H9 (cell line): ENCODE measurements around the gene CCDC91. TPM values are rescaled to one million over a fixed set of nuclear protein-coding genes. Genes with fewer than 3 reads are reported as not detected.
A peak's percentile ranks its signal among the peaks of the same experiment; 100 is the strongest.
"Not testable (repeated sequence)": the region's sequence is repeated elsewhere in the genome, so short reads cannot be mapped to it uniquely, and the experiment has no call there.

Source experiments
- DNase-seq: peaks from one replicate; pipeline ENCODE4 v3.0.0-alpha.2; 2017
- H2AFZ ChIP-seq: one replicate; pipeline ENCODE4 v1.6.1; 2013; ENCODE audit warnings: mild to moderate bottlenecking, low read length, control low read depth, moderate library complexity
- H2AK5ac ChIP-seq: 2 replicates; pipeline ENCODE4 v1.6.1; 2013; ENCODE audit warnings: low read length, control low read depth, mixed read lengths; ENCODE audit not compliant: insufficient read length
- H2BK120ac ChIP-seq: one replicate; pipeline ENCODE4 v1.6.1; 2013; ENCODE audit warnings: low read depth, mild to moderate bottlenecking, low read length, control low read depth, inconsistent platforms; ENCODE audit not compliant: poor library complexity, severe bottlenecking
- H2BK12ac ChIP-seq: 2 replicates; pipeline ENCODE4 v1.6.1; 2013; ENCODE audit warnings: low read length, control low read depth, mixed read lengths, low read depth; ENCODE audit not compliant: insufficient read length
- H2BK15ac ChIP-seq: 2 replicates; pipeline ENCODE4 v1.6.1; 2013; ENCODE audit warnings: low read depth, low read length, control low read depth
- H2BK20ac ChIP-seq: one replicate; pipeline ENCODE4 v1.6.1; 2013; ENCODE audit warnings: low read depth, mild to moderate bottlenecking, low read length, control low read depth, inconsistent platforms; ENCODE audit not compliant: poor library complexity, severe bottlenecking
- H2BK5ac ChIP-seq: 2 replicates; pipeline ENCODE4 v1.6.1; 2013; ENCODE audit warnings: low read length, control low read depth, mixed read lengths; ENCODE audit not compliant: insufficient read length
- H3K14ac ChIP-seq: 2 replicates; pipeline ENCODE4 v1.6.1; 2013; ENCODE audit warnings: low read length, control low read depth; ENCODE audit not compliant: insufficient read depth
- H3K18ac ChIP-seq: 2 replicates; pipeline ENCODE4 v1.6.1; 2013; ENCODE audit warnings: low read depth, mild to moderate bottlenecking, mixed read lengths, low read length, control low read depth; ENCODE audit not compliant: insufficient read length
- H3K23ac ChIP-seq: 2 replicates; pipeline ENCODE4 v1.6.1; 2013; ENCODE audit warnings: low read length, control low read depth, mixed read lengths, low read depth; ENCODE audit not compliant: insufficient read length
- H3K23me2 ChIP-seq: 2 replicates; pipeline ENCODE4 v1.6.1; 2013; ENCODE audit warnings: low read depth, mild to moderate bottlenecking, mixed read lengths, low read length, control low read depth; ENCODE audit not compliant: insufficient read length, poor library complexity, severe bottlenecking
- H3K27ac ChIP-seq: 2 replicates; pipeline ENCODE4 v1.5.1; 2013; ENCODE audit warnings: low read length, control low read depth, mixed read lengths, low read depth; ENCODE audit not compliant: insufficient read length
- H3K27me3 ChIP-seq: 2 replicates; pipeline ENCODE4 v1.6.1; 2013; ENCODE audit warnings: low read length, control low read depth, inconsistent platforms; ENCODE audit not compliant: insufficient read depth
- H3K4ac ChIP-seq: 2 replicates; pipeline ENCODE4 v1.6.1; 2013; ENCODE audit warnings: low read depth, mild to moderate bottlenecking, control low read depth, inconsistent platforms, low read length, moderate library complexity
- H3K4me1 ChIP-seq: 2 replicates; pipeline ENCODE4 v1.6.1; 2013; ENCODE audit warnings: low read length, control low read depth, inconsistent platforms; ENCODE audit not compliant: insufficient read depth
- H3K4me2 ChIP-seq: 2 replicates; pipeline ENCODE4 v1.6.1; 2013; ENCODE audit warnings: low read length, control low read depth, mixed read lengths; ENCODE audit not compliant: insufficient read length, insufficient read depth
- H3K56ac ChIP-seq: 2 replicates; pipeline ENCODE4 v1.6.1; 2013; ENCODE audit warnings: low read depth, mild to moderate bottlenecking, mixed read lengths, low read length, control low read depth; ENCODE audit not compliant: insufficient read length
- H3K79me1 ChIP-seq: 2 replicates; pipeline ENCODE4 v1.6.1; 2013; ENCODE audit warnings: low read depth, mild to moderate bottlenecking, moderate library complexity, low read length, control low read depth, inconsistent platforms; ENCODE audit not compliant: insufficient read depth, poor library complexity, severe bottlenecking
- H3K79me2 ChIP-seq: 2 replicates; pipeline ENCODE4 v1.6.1; 2013; ENCODE audit warnings: low read length, control low read depth, inconsistent platforms; ENCODE audit not compliant: insufficient read depth
- H3K9ac ChIP-seq: 2 replicates; pipeline ENCODE4 v1.6.1; 2013; ENCODE audit warnings: low read length, control low read depth, mixed read lengths; ENCODE audit not compliant: insufficient read length; ENCODE audit errors: extremely low read depth
- H3K9me3 ChIP-seq: one replicate; pipeline ENCODE4 v1.6.1; 2013; ENCODE audit warnings: low read depth, low read length, inconsistent platforms; ENCODE audit not compliant: control insufficient read depth
- H3T11ph ChIP-seq: one replicate; pipeline ENCODE4 v1.6.1; 2013; ENCODE audit warnings: mild to moderate bottlenecking, low read length, control low read depth, inconsistent platforms
- H4K20me1 ChIP-seq: one replicate; pipeline ENCODE4 v1.6.1; 2013; ENCODE audit not compliant: control insufficient read depth, insufficient read length, insufficient read depth
- H4K5ac ChIP-seq: 2 replicates; pipeline ENCODE4 v1.6.1; 2013; ENCODE audit warnings: low read depth, mild to moderate bottlenecking, mixed read lengths, low read length, control low read depth; ENCODE audit not compliant: insufficient read length
- H4K8ac ChIP-seq: replicated peaks from 2 replicates; pipeline ENCODE4 v1.6.1; 2013; ENCODE audit warnings: low read length, control low read depth, mixed read lengths, low read depth; ENCODE audit not compliant: insufficient read length
- H4K91ac ChIP-seq: 2 replicates; pipeline ENCODE4 v1.6.1; 2013; ENCODE audit warnings: low read depth, mild to moderate bottlenecking, moderate library complexity, mixed read lengths, low read length, control low read depth; ENCODE audit not compliant: insufficient read length
- H3K27ac Mint-ChIP-seq, 3 experiments: 2 replicates in 2 of 3; 3 replicates in 1 of 3; pipeline ENCODE4 v1.8.0; 2020 to 2021; ENCODE audit warnings: mixed read lengths in 3 of 3, mild to moderate bottlenecking in 1 of 3, moderate library complexity in 1 of 3
- H3K27me3 Mint-ChIP-seq: 2 replicates; pipeline ENCODE4 v1.8.0; 2021; ENCODE audit warnings: low read depth, mild to moderate bottlenecking, moderate library complexity, mixed read lengths
- H3K36me3 Mint-ChIP-seq, 3 experiments: 2 replicates in 2 of 3; 3 replicates in 1 of 3; pipeline ENCODE4 v1.8.0; 2020 to 2021; ENCODE audit warnings: low read depth in 3 of 3, mixed read lengths in 3 of 3; ENCODE audit not compliant: insufficient read depth in 1 of 3
- H3K4me1 Mint-ChIP-seq, 2 experiments: 2 replicates each; pipeline ENCODE4 v1.8.0; 2020; ENCODE audit warnings: mixed read lengths in 2 of 2
- H3K4me3 Mint-ChIP-seq, 2 experiments: 2 replicates in 1 of 2; 3 replicates in 1 of 2; pipeline ENCODE4 v1.8.0; 2020 to 2021; ENCODE audit warnings: mild to moderate bottlenecking in 2 of 2, mixed read lengths in 2 of 2, moderate library complexity in 1 of 2
- H3K9me3 Mint-ChIP-seq, 2 experiments: 2 replicates in 1 of 2; 3 replicates in 1 of 2; pipeline ENCODE4 v1.8.0; 2020; ENCODE audit warnings: mild to moderate bottlenecking in 2 of 2, mixed read lengths in 2 of 2, moderate library complexity in 1 of 2
- CTCF ChIP-seq: fragments of 200-600 bp; sonication (generic); conservative IDR thresholded peaks from 3 replicates; pipeline ENCODE4 v1.8.0; 2021; ENCODE audit warnings: antibody characterized with exemption, mild to moderate bottlenecking
- WGBS: extraction: QIAGEN DNeasy Blood & Tissue Kit; methylation state at CpG from one replicate; pipeline ENCODE4 v1.1.7; 2013; ENCODE audit warnings: missing lambda C conversion rate, low lambda C conversion rate, mixed read lengths; ENCODE audit not compliant: insufficient read length; ENCODE audit errors: extremely low coverage; 5-methylcytosine and 5-hydroxymethylcytosine counted together
- total RNA-seq: library from RNA; stranded (reverse); gene quantifications from 2 replicates; pipeline ENCODE4 v1.2.1, GENCODE V29; 2021

Gene CCDC91
- total RNA-seq, 1 experiment from 2014 or later, result 22.7 TPM

GRCh38 chr12:28265435-28266042 lies 75.3 kb downstream of the CCDC91 start:
- Histone ChIP-seq H2BK120ac (no peak overlapping the region), H2AK5ac (no peak overlapping the region), H3K27ac (no peak overlapping the region), H3K4ac (no peak overlapping the region), H3K4me1 (no peaks in the 10 kb centered on the region), H4K5ac (no peak overlapping the region), H3K9ac (no peak overlapping the region), H2AFZ (no peak overlapping the region), H3K23ac (no peak overlapping the region), H4K8ac (no peak overlapping the region), H3K14ac (no peak overlapping the region), H2BK15ac (no peak overlapping the region), H3K18ac (no peak overlapping the region), H4K20me1 (no peaks in the 10 kb centered on the region), H4K91ac (no peak overlapping the region), H2BK20ac (no peak overlapping the region), H3K79me2 (no peaks in the 10 kb centered on the region), H3K9me3 (no peaks in the 10 kb centered on the region), H3K4me2 (no peak overlapping the region), H2BK12ac (no peak overlapping the region), H2BK5ac (no peak overlapping the region), H3K56ac (no peak overlapping the region), H3T11ph (no peak overlapping the region), H3K27me3 (no peaks in the 10 kb centered on the region), H3K23me2 (no peaks in the 10 kb centered on the region), H3K79me1 (no peaks in the 10 kb centered on the region)
- TF ChIP-seq CTCF, result no peak
- H3K9me3 Mint-ChIP-seq, result peaks cover 0 to 4% of the 10 kb centered on the region in 2 experiments; a peak in 2 of 5 replicates
- DNase-seq, result no peak
- H3K27ac Mint-ChIP-seq, result no peak overlapping the region
- H3K4me1 Mint-ChIP-seq, result no peaks in the 10 kb centered on the region
- WGBS, result no CpG with 5 or more reads among the region's 2 CpGs
- H3K4me3 Mint-ChIP-seq, result no peak overlapping the region
- peaks cover 5 to 6% (median 6%) of the 10 kb centered on the region in 3 experiments; a peak in 6 of 7 replicates for H3K36me3 Mint-ChIP-seq
- no peaks in the 10 kb centered on the region for H3K27me3 Mint-ChIP-seq

- H3K9ac ChIP-seq, H4K8ac ChIP-seq, H3K23ac ChIP-seq, H3K79me1 ChIP-seq, H3T11ph ChIP-seq, DNase-seq, H3K9me3 ChIP-seq, H3K27me3 Mint-ChIP-seq, H2AFZ ChIP-seq, H3K4ac ChIP-seq, H2BK5ac ChIP-seq, H3K56ac ChIP-seq, H3K4me3 Mint-ChIP-seq, H2AK5ac ChIP-seq, H3K14ac ChIP-seq, H3K23me2 ChIP-seq, H3K27ac ChIP-seq, H3K27me3 ChIP-seq, H2BK12ac ChIP-seq, H3K4me1 ChIP-seq, H2BK15ac ChIP-seq, H2BK20ac ChIP-seq, H2BK120ac ChIP-seq, H4K5ac ChIP-seq, H3K18ac ChIP-seq, H4K91ac ChIP-seq, H3K79me2 ChIP-seq, H3K4me2 ChIP-seq, H4K20me1 ChIP-seq, H3K4me1 Mint-ChIP-seq: not testable (repeated sequence)
- peaks cover 16 to 20% of the 10 kb centered on the region in 2 experiments for H3K9me3 Mint-ChIP-seq
- peaks cover 17 to 25% (median 20%) of the 10 kb centered on the region in 3 experiments for H3K36me3 Mint-ChIP-seq
- H3K27ac Mint-ChIP-seq, result peak overlapping the region in 1 of 3 experiments; percentile 48; a peak in 1 of 7 replicates
- WGBS, result no CpG with 5 or more reads among the region's 5 CpGs
Measured at GRCh38 chr12:28267920-28268607, 77.8 kb downstream of the CCDC91 start.
